Measurements from ENCODE around the gene SERPINE1.

SERPINE1 gene

GRCh38 chr7:101087334-101088068, 39.4 kb upstream of the SERPINE1 start:
- no peak overlapping the region for H3K27ac ChIP-seq (ENCODE audit: extremely low read depth, low read depth, low read length)
- ChIA-PET POLR2A (interaction anchor here (1.7 kb wide), 1 partner anchor 200 kb away, joined by 4 read pairs; no protein-coding TSS in a partner anchor), CTCF (interaction anchor here (0.5 to 2.2 kb wide), 5 partner anchors 8 to 156 kb away, joined by 4 to 7 read pairs (median 5); no protein-coding TSS in a partner anchor)
- H3K9me3 ChIP-seq (ENCODE audit: control insufficient read depth, insufficient read depth, low read depth, low read length): no peaks in the 10 kb centered on the region
- H3K4me1 ChIP-seq (ENCODE audit: control insufficient read depth, insufficient read depth, low read length): 0 out of 2 replicates have a peak, but pooled peaks cover 2% of the 10 kb centered on the region
- H3K4me3 ChIP-seq (ENCODE audit: low read depth, low read length): no peak overlapping the region
- TF ChIP-seq ZNF202 (tag by site-specific recombination; IDR thresholded peaks at IDR 0.05; ENCODE audit: borderline replicate concordance): no peak
- TF ChIP-seq ZNF174 (tag by site-specific recombination; IDR thresholded peaks at IDR 0.05): no peak
- 0 out of 2 replicates have a peak, but pooled peaks have one; percentile 13 for TF ChIP-seq HIC1 (tag by site-specific recombination; IDR thresholded peaks at IDR 0.05)
- no peak for TF ChIP-seq SP2 (tag by site-specific recombination; IDR thresholded peaks at IDR 0.05)
- H3K36me3 ChIP-seq (ENCODE audit: control insufficient read depth in 2 of 2, insufficient read depth in 1 of 2, low read length in 2 of 2): peaks cover 0 to 27% of the 10 kb centered on the region in 2 experiments; a peak in 1 of 3 replicates

DNA sequence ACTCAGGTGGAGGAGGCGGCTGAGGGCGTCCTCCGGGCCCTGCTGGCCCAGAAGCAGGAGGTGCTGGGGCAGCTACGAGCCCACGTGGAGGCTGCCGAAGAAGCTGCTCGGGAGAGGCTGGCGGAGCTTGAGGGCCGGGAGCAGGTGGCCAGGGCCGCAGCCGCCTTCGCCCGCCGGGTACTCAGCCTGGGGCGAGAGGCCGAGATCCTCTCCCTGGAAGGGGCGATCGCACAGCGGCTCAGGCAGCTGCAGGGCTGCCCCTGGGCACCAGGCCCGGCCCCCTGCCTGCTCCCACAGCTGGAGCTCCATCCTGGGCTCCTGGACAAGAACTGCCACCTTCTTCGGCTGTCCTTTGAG, 38.9 kb upstream of the SERPINE1 start:
- no peak overlapping the region for H3K27ac ChIP-seq (ENCODE audit: extremely low read depth, low read depth, low read length)
- ChIA-PET CTCF (interaction anchor here (0.5 kb wide), 1 partner anchor 9 kb away, joined by 5 read pairs; no protein-coding TSS in a partner anchor), POLR2A (no interaction called here)
- H3K4me3 ChIP-seq (ENCODE audit: low read depth, low read length): no peak overlapping the region
- peaks cover 0 to 27% of the 10 kb centered on the region in 2 experiments; a peak in 1 of 3 replicates for H3K36me3 ChIP-seq (ENCODE audit: control insufficient read depth in 2 of 2, insufficient read depth in 1 of 2, low read length in 2 of 2)
- TF ChIP-seq PRDM4 (tag by site-specific recombination; IDR thresholded peaks at IDR 0.05) (no peak), ZNF174 (tag by site-specific recombination; IDR thresholded peaks at IDR 0.05) (no peak)
- TF ChIP-seq, protein P1, sequence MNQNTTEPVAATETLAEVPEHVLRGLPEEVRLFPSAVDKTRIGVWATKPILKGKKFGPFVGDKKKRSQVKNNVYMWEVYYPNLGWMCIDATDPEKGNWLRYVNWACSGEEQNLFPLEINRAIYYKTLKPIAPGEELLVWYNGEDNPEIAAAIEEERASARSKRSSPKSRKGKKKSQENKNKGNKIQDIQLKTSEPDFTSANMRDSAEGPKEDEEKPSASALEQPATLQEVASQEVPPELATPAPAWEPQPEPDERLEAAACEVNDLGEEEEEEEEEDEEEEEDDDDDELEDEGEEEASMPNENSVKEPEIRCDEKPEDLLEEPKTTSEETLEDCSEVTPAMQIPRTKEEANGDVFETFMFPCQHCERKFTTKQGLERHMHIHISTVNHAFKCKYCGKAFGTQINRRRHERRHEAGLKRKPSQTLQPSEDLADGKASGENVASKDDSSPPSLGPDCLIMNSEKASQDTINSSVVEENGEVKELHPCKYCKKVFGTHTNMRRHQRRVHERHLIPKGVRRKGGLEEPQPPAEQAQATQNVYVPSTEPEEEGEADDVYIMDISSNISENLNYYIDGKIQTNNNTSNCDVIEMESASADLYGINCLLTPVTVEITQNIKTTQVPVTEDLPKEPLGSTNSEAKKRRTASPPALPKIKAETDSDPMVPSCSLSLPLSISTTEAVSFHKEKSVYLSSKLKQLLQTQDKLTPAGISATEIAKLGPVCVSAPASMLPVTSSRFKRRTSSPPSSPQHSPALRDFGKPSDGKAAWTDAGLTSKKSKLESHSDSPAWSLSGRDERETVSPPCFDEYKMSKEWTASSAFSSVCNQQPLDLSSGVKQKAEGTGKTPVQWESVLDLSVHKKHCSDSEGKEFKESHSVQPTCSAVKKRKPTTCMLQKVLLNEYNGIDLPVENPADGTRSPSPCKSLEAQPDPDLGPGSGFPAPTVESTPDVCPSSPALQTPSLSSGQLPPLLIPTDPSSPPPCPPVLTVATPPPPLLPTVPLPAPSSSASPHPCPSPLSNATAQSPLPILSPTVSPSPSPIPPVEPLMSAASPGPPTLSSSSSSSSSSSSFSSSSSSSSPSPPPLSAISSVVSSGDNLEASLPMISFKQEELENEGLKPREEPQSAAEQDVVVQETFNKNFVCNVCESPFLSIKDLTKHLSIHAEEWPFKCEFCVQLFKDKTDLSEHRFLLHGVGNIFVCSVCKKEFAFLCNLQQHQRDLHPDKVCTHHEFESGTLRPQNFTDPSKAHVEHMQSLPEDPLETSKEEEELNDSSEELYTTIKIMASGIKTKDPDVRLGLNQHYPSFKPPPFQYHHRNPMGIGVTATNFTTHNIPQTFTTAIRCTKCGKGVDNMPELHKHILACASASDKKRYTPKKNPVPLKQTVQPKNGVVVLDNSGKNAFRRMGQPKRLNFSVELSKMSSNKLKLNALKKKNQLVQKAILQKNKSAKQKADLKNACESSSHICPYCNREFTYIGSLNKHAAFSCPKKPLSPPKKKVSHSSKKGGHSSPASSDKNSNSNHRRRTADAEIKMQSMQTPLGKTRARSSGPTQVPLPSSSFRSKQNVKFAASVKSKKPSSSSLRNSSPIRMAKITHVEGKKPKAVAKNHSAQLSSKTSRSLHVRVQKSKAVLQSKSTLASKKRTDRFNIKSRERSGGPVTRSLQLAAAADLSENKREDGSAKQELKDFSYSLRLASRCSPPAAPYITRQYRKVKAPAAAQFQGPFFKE (tag by site-specific recombination; IDR thresholded peaks at IDR 0.05; ENCODE audit: borderline replicate concordance): no peak
- H3K4me1 ChIP-seq (ENCODE audit: control insufficient read depth, insufficient read depth, low read length): 0 out of 2 replicates have a peak, but pooled peaks cover 2% of the 10 kb centered on the region
- no peaks in the 10 kb centered on the region for H3K9me3 ChIP-seq (ENCODE audit: control insufficient read depth, insufficient read depth, low read depth, low read length)

DNA sequence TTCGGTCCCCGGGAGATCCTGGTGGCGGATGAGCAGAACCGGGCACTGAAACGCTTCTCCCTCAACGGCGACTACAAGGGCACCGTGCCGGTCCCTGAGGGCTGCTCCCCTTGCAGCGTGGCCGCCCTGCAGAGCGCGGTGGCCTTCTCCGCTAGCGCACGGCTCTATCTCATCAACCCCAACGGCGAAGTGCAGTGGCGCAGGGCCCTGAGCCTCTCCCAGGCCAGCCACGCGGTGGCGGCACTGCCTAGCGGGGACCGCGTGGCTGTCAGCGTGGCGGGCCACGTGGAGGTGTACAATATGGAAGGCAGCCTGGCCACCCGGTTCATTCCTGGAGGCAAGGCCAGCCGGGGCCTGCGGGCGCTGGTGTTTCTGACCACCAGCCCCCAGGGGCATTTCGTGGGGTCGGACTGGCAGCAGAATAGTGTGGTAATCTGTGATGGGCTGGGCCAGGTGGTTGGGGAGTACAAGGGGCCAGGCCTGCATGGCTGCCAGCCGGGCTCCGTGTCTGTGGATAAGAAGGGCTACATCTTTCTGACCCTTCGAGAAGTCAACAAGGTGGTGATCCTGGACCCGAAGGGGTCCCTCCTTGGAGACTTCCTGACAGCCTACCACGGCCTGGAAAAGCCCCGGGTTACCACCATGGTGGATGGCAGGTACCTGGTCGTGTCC, 37.9 kb upstream of the SERPINE1 start:
- Histone ChIP-seq H3K4me3 (ENCODE audit: low read depth, low read length) (no peak overlapping the region), H3K9me3 (ENCODE audit: control insufficient read depth, insufficient read depth, low read depth, low read length) (no peaks in the 10 kb centered on the region), H3K36me3 (ENCODE audit: control insufficient read depth in 2 of 2, insufficient read depth in 1 of 2, low read length in 2 of 2) (peaks cover 0 to 27% of the 10 kb centered on the region in 2 experiments; a peak in 1 of 3 replicates), H3K4me1 (ENCODE audit: control insufficient read depth, insufficient read depth, low read length) (0 out of 2 replicates have a peak, but pooled peaks cover 2% of the 10 kb centered on the region), H3K27ac (ENCODE audit: extremely low read depth, low read depth, low read length) (no peak overlapping the region)
- ChIA-PET POLR2A (no interaction called here), CTCF (no interaction called here)
- no peak for TF ChIP-seq ZNF837 (tag by site-specific recombination; IDR thresholded peaks at IDR 0.05)
- no peak for TF ChIP-seq SCRT2 (tag by site-specific recombination; IDR thresholded peaks at IDR 0.05)
- no peak for TF ChIP-seq AEBP2 (tag by site-specific recombination; IDR thresholded peaks at IDR 0.05; ENCODE audit: borderline replicate concordance)
- TF ChIP-seq CTCF (tag by site-specific recombination; IDR thresholded peaks at IDR 0.05): no peak
- no peak for TF ChIP-seq ZNF692 (tag by site-specific recombination; IDR thresholded peaks at IDR 0.05)

Data from HEK293 (cell line).